Measurements from ENCODE around the gene PRAC1. TPM values are rescaled to one million over a fixed set of nuclear protein-coding genes. Genes with fewer than 3 reads are reported as not detected.
A peak's percentile ranks its signal among the peaks of the same experiment; 100 is the strongest.

The PRAC1 gene
- total RNA-seq, 1 donor from 2014 or later, result not detected

GRCh38 chr17:48726114-48726915, 4.0 kb upstream of the PRAC1 start:
- H3K27ac Mint-ChIP-seq, result no peak overlapping the region
- Histone ChIP-seq H3K4me2 (no peak overlapping the region), H4K20me1 (ENCODE audit: low read depth) (peaks cover 82% of the 10 kb centered on the region), H3K4me3 (no peak overlapping the region), H3K79me2 (ENCODE audit: low read depth) (no peaks in the 10 kb centered on the region), H3K36me3 (no peaks in the 10 kb centered on the region), H3K9me3 (ENCODE audit: low read depth) (no peaks in the 10 kb centered on the region), H3K9ac (no peak overlapping the region), H2AFZ (replicated peaks) (no peak overlapping the region), H3F3A (ENCODE audit: low read depth) (peaks cover 7% of the 10 kb centered on the region), H3K4me1 (no peaks in the 10 kb centered on the region), H3K27ac (no peak overlapping the region), H3K27me3 (peaks cover 100% of the 10 kb centered on the region)
- H3K4me3 Mint-ChIP-seq, result no peak overlapping the region
- H3K4me1 Mint-ChIP-seq, result peaks cover 2% of the 10 kb centered on the region
- TF ChIP-seq EZH2phosphoT487 (IDR thresholded peaks at IDR 0.05) (no peak), CTCF (IDR thresholded peaks at IDR 0.05) (no peak), EZH2 (IDR thresholded peaks at IDR 0.05) (no peak)
- H3K9me3 Mint-ChIP-seq, result peaks cover 13% of the 10 kb centered on the region
- H3K36me3 Mint-ChIP-seq, result peaks cover 3% of the 10 kb centered on the region
- peaks cover 97% of the 10 kb centered on the region for H3K27me3 Mint-ChIP-seq (ENCODE audit: insufficient read depth, low read depth)
- no peak for DNase-seq (ENCODE audit: low spot score)

DNA sequence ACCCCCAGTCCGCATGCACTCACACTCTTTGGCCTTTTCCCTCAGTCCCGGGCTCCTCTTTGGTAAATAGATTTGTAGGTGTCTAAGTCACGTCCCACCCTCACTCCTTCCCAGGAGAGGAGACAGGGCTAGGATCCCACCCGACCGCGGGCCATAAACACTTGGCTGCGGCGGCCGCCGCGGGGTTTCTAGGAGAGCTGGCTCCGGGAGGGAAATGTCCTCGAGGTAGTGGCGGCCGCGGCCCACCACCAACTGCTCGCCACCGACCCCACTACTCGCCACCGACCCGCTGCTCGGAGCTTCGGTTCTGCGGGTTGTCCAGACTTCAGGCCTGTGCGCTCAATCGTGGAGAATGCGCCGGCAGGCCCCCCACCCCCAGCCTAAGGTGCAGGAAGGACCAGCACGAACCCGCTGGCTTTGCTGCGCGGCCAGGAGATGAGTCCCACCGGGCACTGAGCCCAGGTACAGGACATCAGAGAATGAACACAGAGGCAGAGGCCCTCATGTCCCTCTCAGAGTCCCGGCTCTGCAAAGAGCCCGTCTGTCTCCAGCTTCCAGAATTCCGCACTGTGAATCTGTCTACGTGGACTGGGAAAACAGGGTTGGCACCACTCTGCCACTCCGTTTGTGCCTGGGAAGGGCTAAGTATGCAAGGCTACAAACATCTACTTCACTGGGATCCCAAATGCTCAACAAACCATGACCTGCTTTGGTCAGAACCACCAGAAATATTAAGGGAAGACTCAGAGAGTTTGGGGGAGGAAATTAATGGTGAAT, 3.2 kb upstream of the PRAC1 start:
- no peak overlapping the region for H3K27ac Mint-ChIP-seq
- H3K36me3 ChIP-seq, result no peaks in the 10 kb centered on the region
- peaks cover 2% of the 10 kb centered on the region for H3K4me1 Mint-ChIP-seq
- no peak for DNase-seq (ENCODE audit: low spot score)
- peaks cover 11% of the 10 kb centered on the region for H3K9me3 Mint-ChIP-seq
- H3K27ac ChIP-seq, result no peak overlapping the region
- H3K79me2 ChIP-seq (ENCODE audit: low read depth), result no peaks in the 10 kb centered on the region
- H3K4me2 ChIP-seq, result no peak overlapping the region
- TF ChIP-seq CTCF (IDR thresholded peaks at IDR 0.05) (no peak), EZH2phosphoT487 (IDR thresholded peaks at IDR 0.05) (peak; percentile 79), EZH2 (IDR thresholded peaks at IDR 0.05) (peak; percentile 72)
- no peak overlapping the region for H3K9ac ChIP-seq
- H3K36me3 Mint-ChIP-seq, result peaks cover 3% of the 10 kb centered on the region
- no peaks in the 10 kb centered on the region for H3K9me3 ChIP-seq (ENCODE audit: low read depth)
- no peak overlapping the region for H2AFZ ChIP-seq (replicated peaks)
- H3F3A ChIP-seq (ENCODE audit: low read depth), result peaks cover 7% of the 10 kb centered on the region
- H3K4me3 ChIP-seq, result no peak overlapping the region
- H3K27me3 Mint-ChIP-seq (ENCODE audit: insufficient read depth, low read depth), result peaks cover 97% of the 10 kb centered on the region
- peaks cover 89% of the 10 kb centered on the region for H4K20me1 ChIP-seq (ENCODE audit: low read depth)
- H3K27me3 ChIP-seq, result peaks cover 100% of the 10 kb centered on the region
- no peak overlapping the region for H3K4me3 Mint-ChIP-seq
- H3K4me1 ChIP-seq, result no peaks in the 10 kb centered on the region

GRCh38 chr17:48725004-48725287, 2.6 kb upstream of the PRAC1 start:
- no peak overlapping the region for H3K4me2 ChIP-seq
- Mint-ChIP-seq H3K27ac (no peak overlapping the region), H3K4me1 (peaks cover 2% of the 10 kb centered on the region)

More at GRCh38 chr17:48725004-48725287, 2.6 kb upstream of the PRAC1 start:
- Histone ChIP-seq H4K20me1 (ENCODE audit: low read depth) (peaks cover 89% of the 10 kb centered on the region), H3K9ac (no peak overlapping the region), H3K4me3 (no peak overlapping the region), H3K4me1 (no peaks in the 10 kb centered on the region), H3F3A (ENCODE audit: low read depth) (peaks cover 7% of the 10 kb centered on the region), H3K27ac (no peak overlapping the region), H2AFZ (replicated peaks) (no peak overlapping the region), H3K36me3 (no peaks in the 10 kb centered on the region), H3K79me2 (ENCODE audit: low read depth) (no peaks in the 10 kb centered on the region), H3K9me3 (ENCODE audit: low read depth) (no peaks in the 10 kb centered on the region), H3K27me3 (peaks cover 100% of the 10 kb centered on the region)
- Mint-ChIP-seq H3K4me3 (no peak overlapping the region), H3K9me3 (peaks cover 8% of the 10 kb centered on the region), H3K27me3 (ENCODE audit: insufficient read depth, low read depth) (peaks cover 97% of the 10 kb centered on the region), H3K36me3 (no peaks in the 10 kb centered on the region)
- TF ChIP-seq EZH2 (IDR thresholded peaks at IDR 0.05) (no peak), CTCF (IDR thresholded peaks at IDR 0.05) (no peak), EZH2phosphoT487 (IDR thresholded peaks at IDR 0.05) (no peak)
- DNase-seq (ENCODE audit: low spot score), result no peak
